PFSK-1 (cell line): ENCODE data around the gene MIX23.

ENCODE experiments used
- FOXP2 ChIP-seq: optimal IDR thresholded peaks from 2 replicates; pipeline ENCODE3; 2011; ENCODE audit warnings: borderline replicate concordance, control low read depth, inconsistent platforms; ENCODE audit not compliant: insufficient read depth; ENCODE audit errors: extremely low read length, extremely low read depth
- TF ChIP-seq, protein P1 (sequence below), 2 experiments: IDR thresholded peaks; 2 replicates each; pipeline versions ENCODE4 v1.6.1 to v1.8.0; 2011 to 2012; ENCODE audit warnings: low read depth in 2 of 2, low read length in 2 of 2, control low read depth in 1 of 2, inconsistent platforms in 1 of 2, mild to moderate bottlenecking in 1 of 2, moderate library complexity in 1 of 2; ENCODE audit not compliant: insufficient read depth in 1 of 2

- TF ChIP-seq FOXP2, result no peak
- TF ChIP-seq, protein P1, sequence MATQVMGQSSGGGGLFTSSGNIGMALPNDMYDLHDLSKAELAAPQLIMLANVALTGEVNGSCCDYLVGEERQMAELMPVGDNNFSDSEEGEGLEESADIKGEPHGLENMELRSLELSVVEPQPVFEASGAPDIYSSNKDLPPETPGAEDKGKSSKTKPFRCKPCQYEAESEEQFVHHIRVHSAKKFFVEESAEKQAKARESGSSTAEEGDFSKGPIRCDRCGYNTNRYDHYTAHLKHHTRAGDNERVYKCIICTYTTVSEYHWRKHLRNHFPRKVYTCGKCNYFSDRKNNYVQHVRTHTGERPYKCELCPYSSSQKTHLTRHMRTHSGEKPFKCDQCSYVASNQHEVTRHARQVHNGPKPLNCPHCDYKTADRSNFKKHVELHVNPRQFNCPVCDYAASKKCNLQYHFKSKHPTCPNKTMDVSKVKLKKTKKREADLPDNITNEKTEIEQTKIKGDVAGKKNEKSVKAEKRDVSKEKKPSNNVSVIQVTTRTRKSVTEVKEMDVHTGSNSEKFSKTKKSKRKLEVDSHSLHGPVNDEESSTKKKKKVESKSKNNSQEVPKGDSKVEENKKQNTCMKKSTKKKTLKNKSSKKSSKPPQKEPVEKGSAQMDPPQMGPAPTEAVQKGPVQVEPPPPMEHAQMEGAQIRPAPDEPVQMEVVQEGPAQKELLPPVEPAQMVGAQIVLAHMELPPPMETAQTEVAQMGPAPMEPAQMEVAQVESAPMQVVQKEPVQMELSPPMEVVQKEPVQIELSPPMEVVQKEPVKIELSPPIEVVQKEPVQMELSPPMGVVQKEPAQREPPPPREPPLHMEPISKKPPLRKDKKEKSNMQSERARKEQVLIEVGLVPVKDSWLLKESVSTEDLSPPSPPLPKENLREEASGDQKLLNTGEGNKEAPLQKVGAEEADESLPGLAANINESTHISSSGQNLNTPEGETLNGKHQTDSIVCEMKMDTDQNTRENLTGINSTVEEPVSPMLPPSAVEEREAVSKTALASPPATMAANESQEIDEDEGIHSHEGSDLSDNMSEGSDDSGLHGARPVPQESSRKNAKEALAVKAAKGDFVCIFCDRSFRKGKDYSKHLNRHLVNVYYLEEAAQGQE (IDR thresholded peaks at IDR 0.05; ENCODE audit: insufficient read depth in 1 of 2, low read depth in 2 of 2, low read length in 2 of 2), result no peak
These were observed 38.1 kb upstream of the MIX23 start for GRCh38 chr3:122421101-122421500.
